Thyroid gland (tissue), 4 donors: ENCODE results near the gene ADGRG1. TPM values are rescaled to one million over a fixed set of nuclear protein-coding genes. Genes with fewer than 3 reads are reported as not detected.

Source experiments
- DNase-seq, 2 donors: peaks; one replicate each; pipeline ENCODE4 v3.0.0-alpha.2; 2019
- H3K27ac ChIP-seq, 3 donors: fragments of 200-600 bp; sonication (generic); 1 replicate in 2 of 3; 2 replicates in 1 of 3; pipeline ENCODE4 v1.5.1; 2016 to 2019; ENCODE audit warnings: mild to moderate bottlenecking in 1 of 3, moderate library complexity in 1 of 3
- H3K27me3 ChIP-seq: fragments of 200-600 bp; sonication (generic); one replicate; pipeline ENCODE4 v1.5.1; 2019
- H3K36me3 ChIP-seq, 2 donors: fragments of 200-600 bp; sonication (generic); one replicate each; pipeline ENCODE4 v1.5.1; 2016 to 2019
- H3K4me1 ChIP-seq, 2 donors: fragments of 200-600 bp; sonication (generic); one replicate each; pipeline ENCODE4 v1.5.1; 2017 to 2019
- H3K4me3 ChIP-seq, 3 donors: fragments of 200-600 bp; sonication (generic); replicated peaks in 1 of 3; 1 replicate in 2 of 3; 2 replicates in 1 of 3; pipeline ENCODE4 v1.5.1; 2016; ENCODE audit warnings: mild to moderate bottlenecking in 1 of 3
- H3K9me3 ChIP-seq: fragments of 200-600 bp; sonication (generic); one replicate; pipeline ENCODE4 v1.5.1; 2017
- CTCF ChIP-seq, 6 experiments: fragments of 200-600 bp in 3 of 6; fragments of 450-650 bp in 3 of 6; sonication (generic) in 3 of 6; IDR thresholded peaks; one replicate each; pipeline ENCODE4 v1.5.1; 2016 to 2019; ENCODE audit warnings: antibody characterized with exemption in 6 of 6, mild to moderate bottlenecking in 2 of 6, inconsistent platforms in 1 of 6, moderate library complexity in 1 of 6
- POLR2A ChIP-seq, 2 donors: fragments of 450-650 bp; IDR thresholded peaks; one replicate each; pipeline ENCODE4 v1.6.1; 2017; ENCODE audit warnings: antibody characterized with exemption in 2 of 2, mild to moderate bottlenecking in 2 of 2, moderate library complexity in 1 of 2
- WGBS, 2 donors: methylation state at CpG; one replicate each; pipeline ENCODE4 v1.1.5; 2017; 5-methylcytosine and 5-hydroxymethylcytosine counted together
- intact Hi-C: fragments of 100-400 bp; cut with DNase I; formaldehyde crosslinking; loops from one replicate; pipeline ENCODE4 v1.15.1; 2023
- total RNA-seq, 4 donors: library from RNA; depleted of rRNA; stranded (reverse); fragments of >200 nt; gene quantifications; one replicate each; pipeline ENCODE4 v1.2.3, GENCODE V29; 2016

Gene ADGRG1
- total RNA-seq, 4 donors from 2014 or later: 120 to 295 (median 239) TPM

GRCh38 chr16:57661510-57661909 lies 33.1 kb downstream of the ADGRG1 start:
- Histone ChIP-seq H3K27me3 (no peaks in the 10 kb centered on the region), H3K9me3 (no peaks in the 10 kb centered on the region), H3K27ac (no peak overlapping the region), H3K4me3 (no peak overlapping the region), H3K36me3 (peaks cover 73 to 81% of the 10 kb centered on the region in 2 donors), H3K4me1 (no peaks in the 10 kb centered on the region)
- WGBS, 2 donors: 87 to 91% methylated on average over 7 of the region's 7 CpGs
- TF ChIP-seq POLR2A (IDR thresholded peaks at IDR 0.05) (no peak), CTCF (IDR thresholded peaks at IDR 0.05) (no peak)
- no peak for DNase-seq
- intact Hi-C loops: no loop called here

- intact Hi-C loops: no loop called here
- Histone ChIP-seq H3K36me3 (peaks cover 66 to 74% of the 10 kb centered on the region in 2 donors), H3K27me3 (no peaks in the 10 kb centered on the region), H3K27ac (no peak overlapping the region), H3K4me1 (no peaks in the 10 kb centered on the region), H3K4me3 (no peak overlapping the region), H3K9me3 (no peaks in the 10 kb centered on the region)
- no peak for DNase-seq
- TF ChIP-seq CTCF (IDR thresholded peaks at IDR 0.05) (no peak), POLR2A (IDR thresholded peaks at IDR 0.05) (no peak)
- WGBS, 2 donors: 89 to 91% methylated on average over 18 to 20 of the region's 20 CpGs
These were observed 33.8 kb downstream of the ADGRG1 start for GRCh38 chr16:57661936-57662906.

- TF ChIP-seq CTCF (IDR thresholded peaks at IDR 0.05) (no peak), POLR2A (IDR thresholded peaks at IDR 0.05) (no peak)
- no peak for DNase-seq
- Histone ChIP-seq H3K4me1 (no peaks in the 10 kb centered on the region), H3K27ac (no peak overlapping the region), H3K9me3 (no peaks in the 10 kb centered on the region), H3K27me3 (no peaks in the 10 kb centered on the region), H3K36me3 (peaks cover 62 to 63% of the 10 kb centered on the region in 2 donors), H3K4me3 (no peak overlapping the region)
- 91 to 100% methylated on average over 2 to 18 of the region's 21 CpGs for WGBS, 2 donors
- intact Hi-C loops: no loop called here
These were observed 35.0 kb downstream of the ADGRG1 start for GRCh38 chr16:57663436-57663835.

GRCh38 chr16:57663917-57664661 lies 35.7 kb downstream of the ADGRG1 start:
- 87 to 93% methylated on average over 10 to 15 of the region's 15 CpGs for WGBS, 2 donors
- no peak overlapping the region for H3K27ac ChIP-seq
- intact Hi-C loops: no loop called here
- no peaks in the 10 kb centered on the region for H3K9me3 ChIP-seq
- no peak for DNase-seq
- H3K4me1 ChIP-seq: no peaks in the 10 kb centered on the region
- no peak overlapping the region for H3K4me3 ChIP-seq
- H3K27me3 ChIP-seq: no peaks in the 10 kb centered on the region
- H3K36me3 ChIP-seq: peaks cover 56% of the 10 kb centered on the region in 2 donors
- TF ChIP-seq POLR2A (IDR thresholded peaks at IDR 0.05) (no peak), CTCF (IDR thresholded peaks at IDR 0.05) (no peak)
